Astrocyte (in vitro differentiated cells and primary cell): ENCODE data around the gene EHD4. TPM values are rescaled to one million over a fixed set of nuclear protein-coding genes. Genes with fewer than 3 reads are reported as not detected.

Source experiments
- DNase-seq: peaks from one replicate; pipeline ENCODE4 v3.0.0-alpha.2; 2010; ENCODE audit warnings: low read depth
- FAIRE-seq: peaks from 2 replicates; lab custom pipeline; 2011; peaks lifted over from hg19 to GRCh38; lab: Jason Lieb, UNC
- H2AFZ ChIP-seq: 2 replicates; pipeline ENCODE4 v1.6.0; 2012; ENCODE audit warnings: low read depth, low read length, inconsistent platforms
- H3K27ac ChIP-seq: 2 replicates; pipeline ENCODE4 v1.5.1; 2011; ENCODE audit warnings: low read depth, low read length, inconsistent platforms
- H3K27me3 ChIP-seq: 2 replicates; pipeline ENCODE4 v1.6.0; 2011; ENCODE audit warnings: low read length, inconsistent platforms; ENCODE audit not compliant: insufficient read depth
- H3K36me3 ChIP-seq: 2 replicates; pipeline ENCODE4 v1.5.1; 2011; ENCODE audit warnings: low read length, inconsistent platforms; ENCODE audit not compliant: insufficient read depth
- H3K4me1 ChIP-seq: 2 replicates; pipeline ENCODE4 v1.5.1; 2011; ENCODE audit warnings: low read length, inconsistent platforms; ENCODE audit not compliant: insufficient read depth
- H3K4me2 ChIP-seq: 2 replicates; pipeline ENCODE4 v1.6.0; 2012; ENCODE audit warnings: low read length, inconsistent platforms
- H3K4me3 ChIP-seq: 2 replicates; pipeline ENCODE4 v1.5.1; 2011; ENCODE audit warnings: low read depth, mild to moderate bottlenecking, low read length, inconsistent platforms; ENCODE audit not compliant: insufficient read depth
- H3K79me2 ChIP-seq: 2 replicates; pipeline ENCODE4 v1.6.0; 2012; ENCODE audit warnings: mild to moderate bottlenecking, low read length, inconsistent platforms; ENCODE audit not compliant: insufficient read depth
- H3K9ac ChIP-seq: 2 replicates; pipeline ENCODE4 v1.6.0; 2012; ENCODE audit warnings: mild to moderate bottlenecking, low read length, inconsistent platforms
- H3K9me3 ChIP-seq: 2 replicates; pipeline ENCODE4 v1.5.1; 2012; ENCODE audit warnings: low read depth, mild to moderate bottlenecking, low read length, inconsistent platforms; ENCODE audit not compliant: insufficient read depth
- H4K20me1 ChIP-seq: 2 replicates; pipeline ENCODE4 v1.6.0; 2012; ENCODE audit warnings: low read length, inconsistent platforms; ENCODE audit not compliant: insufficient read depth
- H3K27ac Mint-ChIP-seq: one replicate; pipeline ENCODE4 v1.8.0; 2021; ENCODE audit warnings: mild to moderate bottlenecking, mixed read lengths; ENCODE audit not compliant: unreplicated experiment
- H3K27me3 Mint-ChIP-seq: one replicate; pipeline ENCODE4 v1.8.0; 2021; ENCODE audit warnings: low read depth, mixed read lengths; ENCODE audit not compliant: unreplicated experiment
- H3K36me3 Mint-ChIP-seq: one replicate; pipeline ENCODE4 v1.8.0; 2021; ENCODE audit warnings: low read depth, mixed read lengths; ENCODE audit not compliant: unreplicated experiment
- H3K4me1 Mint-ChIP-seq: one replicate; pipeline ENCODE4 v1.8.0; 2021; ENCODE audit warnings: low read depth, mixed read lengths; ENCODE audit not compliant: unreplicated experiment
- H3K4me3 Mint-ChIP-seq: one replicate; pipeline ENCODE4 v1.8.0; 2021; ENCODE audit warnings: mild to moderate bottlenecking, moderate library complexity, mixed read lengths; ENCODE audit not compliant: unreplicated experiment
- H3K9me3 Mint-ChIP-seq: one replicate; pipeline ENCODE4 v1.8.0; 2021; ENCODE audit warnings: mild to moderate bottlenecking, mixed read lengths; ENCODE audit not compliant: unreplicated experiment
- CTCF ChIP-seq: IDR thresholded peaks from 2 replicates; pipeline ENCODE4 v1.5.1; 2011; ENCODE audit warnings: low read depth, mild to moderate bottlenecking, inconsistent platforms, low read length, moderate library complexity; ENCODE audit not compliant: insufficient read depth
- EZH2 ChIP-seq: IDR thresholded peaks from 2 replicates; pipeline ENCODE4 v1.6.1; 2012; ENCODE audit warnings: mild to moderate bottlenecking, low read length, inconsistent platforms; ENCODE audit not compliant: insufficient read depth
- total RNA-seq: library from RNA; stranded (reverse); gene quantifications from 2 replicates; pipeline ENCODE4 v1.2.1, GENCODE V29; 2021

EHD4 gene
- total RNA-seq, 1 donor from 2014 or later, result 46.4 TPM

- Histone ChIP-seq H3K36me3 (no peaks in the 10 kb centered on the region), H3K9me3 (no peaks in the 10 kb centered on the region), H3K4me2 (no peak overlapping the region), H3K79me2 (no peaks in the 10 kb centered on the region), H2AFZ (no peak overlapping the region), H3K27me3 (peaks cover 4% of the 10 kb centered on the region), H3K27ac (no peak overlapping the region), H3K9ac (no peak overlapping the region), H3K4me1 (peaks cover 15% of the 10 kb centered on the region), H4K20me1 (peaks cover 14% of the 10 kb centered on the region), H3K4me3 (no peak overlapping the region)
- H3K27ac Mint-ChIP-seq, result no peak overlapping the region
- no peaks in the 10 kb centered on the region for H3K4me1 Mint-ChIP-seq
- peaks cover 10% of the 10 kb centered on the region for H3K36me3 Mint-ChIP-seq
- H3K9me3 Mint-ChIP-seq, result peaks cover 4% of the 10 kb centered on the region
- H3K27me3 Mint-ChIP-seq, result peaks cover 43% of the 10 kb centered on the region
- DNase-seq (no peak), FAIRE-seq (no peak)
- H3K4me3 Mint-ChIP-seq, result no peak overlapping the region
- no peak for TF ChIP-seq EZH2
- TF ChIP-seq CTCF, result no peak
Observed at GRCh38 chr15:41866872-41867579, 105.3 kb downstream of the EHD4 start.

- H3K9ac ChIP-seq, result no peak overlapping the region
- H3K9me3 ChIP-seq, result no peaks in the 10 kb centered on the region
- Mint-ChIP-seq H3K36me3 (peaks cover 10% of the 10 kb centered on the region), H3K27ac (no peak overlapping the region), H3K27me3 (peaks cover 41% of the 10 kb centered on the region), H3K4me1 (no peaks in the 10 kb centered on the region), H3K4me3 (no peak overlapping the region), H3K9me3 (peaks cover 4% of the 10 kb centered on the region)
- no peak overlapping the region for H3K4me3 ChIP-seq
- peaks cover 14% of the 10 kb centered on the region for H4K20me1 ChIP-seq
- DNase-seq, result no peak
- no peak overlapping the region for H2AFZ ChIP-seq
- FAIRE-seq, result no peak
- TF ChIP-seq EZH2 (no peak), CTCF (no peak)
- H3K4me2 ChIP-seq, result no peak overlapping the region
- H3K27ac ChIP-seq, result no peak overlapping the region
- H3K36me3 ChIP-seq, result no peaks in the 10 kb centered on the region
- peaks cover 4% of the 10 kb centered on the region for H3K27me3 ChIP-seq
- H3K79me2 ChIP-seq, result no peaks in the 10 kb centered on the region
- peaks cover 15% of the 10 kb centered on the region for H3K4me1 ChIP-seq
Observed at GRCh38 chr15:41866263-41866703, 106.1 kb downstream of the EHD4 start.

GRCh38 chr15:41865490-41866055, 106.8 kb downstream of the EHD4 start:
- Histone ChIP-seq H3K4me3 (no peak overlapping the region), H4K20me1 (peaks cover 14% of the 10 kb centered on the region), H3K9me3 (no peaks in the 10 kb centered on the region), H3K4me2 (no peak overlapping the region), H3K79me2 (no peaks in the 10 kb centered on the region), H3K27me3 (peaks cover 4% of the 10 kb centered on the region), H3K9ac (no peak overlapping the region), H3K27ac (no peak overlapping the region), H3K4me1 (peaks cover 8% of the 10 kb centered on the region), H2AFZ (no peak overlapping the region), H3K36me3 (no peaks in the 10 kb centered on the region)
- Mint-ChIP-seq H3K4me1 (no peaks in the 10 kb centered on the region), H3K9me3 (peaks cover 4% of the 10 kb centered on the region), H3K4me3 (no peak overlapping the region), H3K36me3 (peaks cover 15% of the 10 kb centered on the region), H3K27me3 (peaks cover 47% of the 10 kb centered on the region), H3K27ac (no peak overlapping the region)
- no peak for TF ChIP-seq EZH2
- TF ChIP-seq CTCF, result no peak
- FAIRE-seq (no peak), DNase-seq (no peak)
